ENCODE measurements around the gene DYNLT3.
A peak's percentile ranks its signal among the peaks of the same experiment; 100 is the strongest.

DYNLT3 gene

DNA sequence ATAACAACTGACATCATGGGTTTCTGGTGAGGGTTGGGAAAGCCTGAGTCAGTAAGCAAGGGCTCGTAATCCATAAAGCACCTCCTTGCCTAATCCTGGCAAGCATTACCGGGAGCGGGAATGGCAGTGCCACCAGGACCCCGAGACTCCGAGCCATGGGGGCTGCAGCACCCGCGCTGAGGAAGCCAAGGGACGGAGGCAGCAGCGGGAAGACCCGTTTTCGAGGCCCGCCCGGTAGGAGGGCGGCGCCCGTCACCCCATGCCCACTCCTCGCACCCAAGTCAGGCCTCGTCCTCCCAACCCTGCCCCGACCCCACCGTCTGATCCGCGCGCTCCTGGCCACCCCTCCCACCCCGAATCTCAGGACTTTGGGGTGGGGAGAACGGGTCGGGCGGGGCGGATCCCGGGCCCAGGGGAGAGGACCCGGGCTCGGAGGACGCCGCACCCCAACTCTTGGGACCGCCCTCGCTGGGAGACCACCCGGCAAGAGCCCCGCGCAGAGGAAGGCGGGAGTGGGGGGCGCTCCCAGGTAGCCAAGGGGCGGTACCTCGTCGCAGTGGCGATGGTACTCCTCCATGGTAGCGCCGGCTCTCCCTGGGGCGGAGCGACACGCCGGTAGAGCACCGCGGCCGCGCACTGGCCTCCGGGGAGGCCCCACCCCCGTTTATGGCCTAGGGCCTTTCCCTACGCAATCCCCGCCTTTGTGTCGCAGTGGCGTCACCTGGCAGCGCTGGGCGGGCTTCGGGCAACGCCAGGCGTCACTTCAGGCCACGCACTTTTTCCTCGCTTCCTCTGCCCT, at the start of gene DYNLT3:
DYNLT3 (minus strand) TSS at position 638 of the 799 bp plus-strand sequence; CDS start at position 577, 61 bp downstream.
- DNase-seq = peak; percentile 63

DNA sequence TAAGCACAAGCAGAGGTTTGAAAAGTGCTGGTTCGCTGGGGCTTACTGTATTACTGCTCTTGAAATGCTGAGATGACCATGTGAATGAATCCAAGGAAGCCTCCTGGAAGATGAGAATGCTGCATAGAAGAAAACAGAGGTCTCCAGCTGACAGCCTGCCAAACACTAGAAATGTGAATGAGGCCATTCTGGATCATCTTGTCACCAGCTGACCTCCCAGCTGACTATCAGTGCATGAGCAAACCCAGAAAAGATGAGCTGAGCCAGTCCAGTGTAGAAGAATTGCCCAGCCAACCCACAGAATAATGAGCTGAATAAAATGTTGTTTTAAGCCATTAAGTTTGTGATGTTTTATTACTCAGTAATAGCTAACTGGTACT, 49.1 kb upstream of the DYNLT3 start:
- no peak for DNase-seq

GRCh38 chrX:37895795-37896510, 48.6 kb upstream of the DYNLT3 start:
- DNase-seq = no peak

GRCh38 chrX:37894725-37895124, 47.4 kb upstream of the DYNLT3 start:
- DNase-seq = no peak

- no peak for DNase-seq
Measured at GRCh38 chrX:37888010-37888409, 40.6 kb upstream of the DYNLT3 start.

- no peak for DNase-seq
Measured at GRCh38 chrX:37887347-37887746, 40.0 kb upstream of the DYNLT3 start.

DNA sequence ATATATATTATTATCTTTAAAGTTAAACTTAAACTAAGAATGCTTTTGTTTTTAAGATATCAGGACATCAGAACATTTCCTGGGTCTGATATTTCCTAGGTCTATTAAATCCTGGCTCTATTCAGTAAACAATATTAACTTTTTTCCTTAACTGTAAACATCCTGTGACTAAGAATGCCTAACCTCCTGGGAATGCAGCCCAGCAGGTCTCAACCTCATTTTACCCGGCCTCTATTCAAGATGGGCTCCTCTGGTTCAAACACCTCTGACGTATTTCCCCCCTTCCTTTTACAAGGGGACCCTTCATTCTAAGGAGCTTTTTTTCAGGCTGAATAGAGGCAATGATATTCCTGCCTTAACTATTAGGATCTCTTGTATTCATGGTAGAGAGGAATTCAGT, 35.8 kb upstream of the DYNLT3 start:
- no peak for DNase-seq

- no peak for DNase-seq
Measured at GRCh38 chrX:37879692-37880091, 32.3 kb upstream of the DYNLT3 start.

GRCh38 chrX:37876716-37877115, 29.3 kb upstream of the DYNLT3 start:
- no peak for DNase-seq

DNA sequence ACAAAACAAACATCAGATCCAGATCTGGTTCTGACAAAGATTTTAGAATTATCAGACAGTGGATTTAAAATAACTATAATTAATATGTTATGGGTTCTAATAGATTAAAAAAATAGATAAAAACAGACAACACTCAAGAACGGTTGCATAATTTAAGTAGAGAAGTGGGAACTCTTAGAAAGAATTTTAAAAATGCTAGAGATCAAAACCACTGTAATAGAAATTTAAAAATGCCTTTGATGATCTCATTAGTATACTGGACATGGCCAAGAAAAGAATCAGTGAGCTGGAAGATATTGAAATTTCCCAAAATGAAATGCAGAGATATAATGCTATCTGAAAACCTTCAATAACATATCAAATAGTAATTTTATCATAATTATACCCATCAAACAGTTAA, 28.3 kb upstream of the DYNLT3 start:
- DNase-seq = no peak

- DNase-seq = no peak
Measured at GRCh38 chrX:37873220-37873619, 25.8 kb upstream of the DYNLT3 start.

DNA sequence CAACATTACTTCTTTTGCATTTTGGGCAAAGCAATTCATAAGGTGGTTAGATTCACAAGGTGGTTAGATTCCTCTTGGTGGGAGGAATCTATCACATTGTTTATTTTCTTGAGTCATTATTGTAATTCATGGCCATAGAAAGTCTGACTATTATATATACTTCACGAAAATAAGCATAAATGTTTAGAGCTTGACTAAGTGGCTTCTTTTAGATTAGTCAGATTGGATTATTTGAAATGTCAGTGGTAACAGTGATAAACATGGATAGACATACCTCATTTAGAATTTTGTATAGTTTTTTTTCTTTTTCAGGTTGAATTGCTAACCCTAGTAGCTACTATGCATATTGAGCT, 24.9 kb upstream of the DYNLT3 start:
- DNase-seq = no peak

- no peak for DNase-seq
Measured at GRCh38 chrX:37871626-37872302, 24.4 kb upstream of the DYNLT3 start.

DNA sequence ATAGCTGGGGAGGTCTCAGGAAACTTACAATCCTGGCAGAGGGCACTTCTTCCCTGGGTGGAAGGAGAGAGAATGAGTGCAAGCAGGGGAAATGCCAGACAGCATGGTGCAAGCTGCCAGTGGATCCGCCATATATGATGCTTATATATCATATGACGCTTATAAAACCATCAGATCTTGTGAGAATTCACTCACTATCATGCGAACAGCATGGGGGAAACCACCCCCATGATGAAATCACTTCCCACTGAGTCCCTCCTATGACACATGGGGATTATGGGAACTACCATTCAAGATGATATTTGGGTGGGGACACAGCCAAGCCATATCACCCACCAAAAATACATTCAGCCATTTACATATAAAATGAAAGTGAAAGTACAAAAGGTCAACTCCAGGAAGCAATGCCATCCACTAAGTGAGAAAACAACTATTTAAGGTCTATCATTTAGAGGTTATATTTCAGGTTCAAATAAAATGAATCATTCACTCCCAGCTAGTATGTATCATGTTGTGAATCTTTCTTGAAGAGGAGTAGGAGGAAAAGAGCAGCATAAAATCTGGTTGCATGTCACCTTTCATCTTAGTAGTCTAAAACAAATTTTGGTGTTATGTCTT, 20.3 kb upstream of the DYNLT3 start:
- no peak for DNase-seq

GRCh38 chrX:37863728-37864127, 16.4 kb upstream of the DYNLT3 start:
- no peak for DNase-seq

- no peak for DNase-seq
Measured at GRCh38 chrX:37862851-37863250, 15.5 kb upstream of the DYNLT3 start.

DNA sequence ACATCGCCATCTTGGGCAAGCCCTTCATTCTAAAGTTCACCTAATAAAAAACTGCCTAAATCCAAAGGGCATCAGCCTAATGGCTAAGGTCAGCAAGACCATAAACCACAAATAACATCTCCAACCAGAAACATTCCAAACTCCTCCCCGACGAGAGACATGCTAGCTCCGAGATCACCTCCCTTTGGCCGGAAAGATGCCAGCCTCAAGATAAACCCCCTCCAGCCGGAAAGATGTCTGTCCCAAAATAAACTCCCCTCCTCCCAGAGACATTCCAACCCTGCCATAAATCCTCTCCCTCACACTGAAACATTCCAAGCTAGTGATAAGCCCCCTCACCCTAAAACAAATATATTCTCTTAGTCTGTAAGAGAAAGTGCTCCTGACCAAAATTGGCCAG, 13.3 kb upstream of the DYNLT3 start:
- no peak for DNase-seq

DNA sequence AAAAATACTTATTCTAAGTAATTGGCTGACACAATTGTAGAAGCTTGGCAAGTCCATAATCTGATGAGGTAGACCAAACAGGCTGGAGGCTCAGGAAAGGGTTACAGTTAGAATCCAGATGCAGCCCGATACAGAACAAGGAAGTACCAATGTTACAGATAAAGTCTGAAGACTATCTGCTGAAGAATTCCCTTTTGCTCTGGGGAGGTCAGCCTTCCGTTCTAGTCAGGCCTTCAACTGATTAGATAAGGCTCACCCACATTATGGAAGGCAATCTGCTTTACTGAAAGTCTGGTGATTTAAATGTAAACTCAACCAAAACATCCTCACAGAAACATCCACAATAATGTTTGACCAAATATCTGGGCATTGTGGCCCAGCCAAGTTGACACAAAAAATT, 7.4 kb upstream of the DYNLT3 start:
- DNase-seq = no peak

- DNase-seq = no peak
Measured at GRCh38 chrX:37854148-37854547, 6.8 kb upstream of the DYNLT3 start.

GRCh38 chrX:37847733-37848197, 394 bp upstream of the DYNLT3 start:
- DNase-seq = no peak

DNA sequence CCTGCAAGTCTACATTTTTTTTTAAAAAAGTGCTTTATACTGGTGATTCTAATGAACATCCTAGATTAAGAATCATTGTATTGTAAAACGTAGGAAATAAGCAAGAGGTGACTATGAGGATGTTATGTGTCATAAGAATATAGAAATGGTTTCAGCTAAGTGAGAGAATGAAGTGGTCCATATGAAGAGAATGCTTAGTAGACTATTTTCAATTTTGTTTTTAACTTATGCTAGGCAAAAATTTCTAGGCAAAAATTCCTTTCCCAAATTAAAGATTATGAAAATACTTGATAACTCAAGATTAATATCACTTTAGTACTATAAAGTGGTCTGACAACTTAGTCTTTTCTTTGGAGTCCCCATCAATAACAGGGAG, 825 bp downstream of the DYNLT3 start:
- no peak for DNase-seq

GRCh38 chrX:37846141-37846540, 1.2 kb downstream of the DYNLT3 start:
- no peak for DNase-seq

GRCh38 chrX:37844622-37845021, 2.7 kb downstream of the DYNLT3 start:
- DNase-seq = no peak

DNA sequence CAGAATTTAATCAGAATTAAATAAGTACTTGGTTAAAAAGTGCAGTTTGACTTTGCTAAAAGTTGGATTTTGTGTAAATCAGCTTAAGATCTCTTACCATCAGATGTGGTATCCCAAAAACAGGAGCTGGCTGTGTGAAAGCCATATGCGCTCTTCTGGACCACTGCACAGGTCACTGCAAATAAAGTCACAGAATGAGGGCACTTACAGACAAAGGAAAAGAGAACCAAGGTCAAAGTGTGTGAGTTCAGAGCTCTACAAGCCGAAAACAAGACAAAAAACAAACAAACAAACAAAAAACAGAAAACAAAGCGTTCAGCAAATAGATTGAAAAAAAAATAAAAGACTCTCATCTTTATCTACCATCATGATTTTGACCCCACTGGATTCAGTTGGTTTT, 6.4 kb downstream of the DYNLT3 start:
- DNase-seq = no peak

Data from stimulated activated CD4-positive, alpha-beta T cell treated with anti-CD3 and anti-CD28 coated beads, Interleukin-12 subunit alpha, Interleukin-12 subunit beta, amount 100 ng/mL, for 4 hours (primary cell).